Neuronal stem cell (in vitro differentiated cells): Measurements from ENCODE around the gene LUZP1.

Experiments used
- DNase-seq: peaks from one replicate; pipeline ENCODE4 v3.0.0-alpha.2; 2013; ENCODE audit warnings: low spot score
- H2AFZ ChIP-seq: one replicate; pipeline ENCODE4 v1.6.1; 2013; ENCODE audit warnings: mild to moderate bottlenecking, low read length, inconsistent platforms
- H2AK5ac ChIP-seq: 2 replicates; pipeline ENCODE4 v1.6.1; 2013; ENCODE audit warnings: low read depth, mild to moderate bottlenecking, inconsistent platforms, low read length, moderate library complexity, mixed read lengths
- H2BK120ac ChIP-seq: 2 replicates; pipeline ENCODE4 v1.6.1; 2013; ENCODE audit warnings: low read depth, mild to moderate bottlenecking, inconsistent platforms, low read length, moderate library complexity, mixed read lengths
- H2BK12ac ChIP-seq: one replicate; pipeline ENCODE4 v1.6.1; 2013; ENCODE audit warnings: low read length, inconsistent platforms
- H2BK15ac ChIP-seq: 2 replicates; pipeline ENCODE4 v1.6.1; 2013; ENCODE audit warnings: mild to moderate bottlenecking, low read length, inconsistent platforms, mixed read lengths
- H2BK5ac ChIP-seq: one replicate; pipeline ENCODE4 v1.6.1; 2013; ENCODE audit warnings: inconsistent platforms, mild to moderate bottlenecking, low read length, moderate library complexity
- H3K14ac ChIP-seq: one replicate; pipeline ENCODE4 v1.6.1; 2013; ENCODE audit warnings: low read length, inconsistent platforms
- H3K18ac ChIP-seq: 2 replicates; pipeline ENCODE4 v1.6.1; 2013; ENCODE audit warnings: low read length, inconsistent platforms
- H3K23ac ChIP-seq: 2 replicates; pipeline ENCODE4 v1.6.1; 2013; ENCODE audit warnings: low read depth, mild to moderate bottlenecking, mixed read lengths, low read length, inconsistent platforms; ENCODE audit not compliant: poor library complexity
- H3K27ac ChIP-seq: replicated peaks from 3 replicates; pipeline ENCODE4 v1.5.1; 2013; ENCODE audit warnings: low read length, inconsistent platforms
- H3K27me3 ChIP-seq, 3 experiments: 2 replicates each; pipeline ENCODE4 v1.6.1; 2013; ENCODE audit warnings: low read length in 3 of 3, mild to moderate bottlenecking in 2 of 3, inconsistent platforms in 1 of 3, low read depth in 1 of 3, mixed read lengths in 1 of 3, moderate library complexity in 1 of 3; ENCODE audit not compliant: control insufficient read depth in 3 of 3, insufficient read depth in 3 of 3
- H3K36me3 ChIP-seq, 2 donors: replicated peaks in 1 of 2; 2 replicates each; pipeline ENCODE4 v1.6.1; 2013; ENCODE audit warnings: low read length in 2 of 2; ENCODE audit not compliant: control insufficient read depth in 2 of 2, insufficient read depth in 2 of 2
- H3K4ac ChIP-seq: 2 replicates; pipeline ENCODE4 v1.6.1; 2013; ENCODE audit warnings: inconsistent platforms, mild to moderate bottlenecking, low read length, moderate library complexity
- H3K4me1 ChIP-seq, 2 donors: 1 replicate in 1 of 2; 2 replicates in 1 of 2; pipeline ENCODE4 v1.6.1; 2013; ENCODE audit warnings: low read length in 2 of 2, low read depth in 1 of 2; ENCODE audit not compliant: control insufficient read depth in 2 of 2, insufficient read depth in 1 of 2
- H3K4me2 ChIP-seq: one replicate; pipeline ENCODE4 v1.6.1; 2013; ENCODE audit warnings: mild to moderate bottlenecking, low read length, inconsistent platforms; ENCODE audit not compliant: insufficient read depth, poor library complexity, severe bottlenecking
- H3K4me3 ChIP-seq, 2 donors: 2 replicates each; pipeline ENCODE4 v1.5.1; 2013; ENCODE audit warnings: low read length in 2 of 2, mild to moderate bottlenecking in 2 of 2, inconsistent platforms in 1 of 2, moderate library complexity in 1 of 2
- H3K79me1 ChIP-seq: one replicate; pipeline ENCODE4 v1.6.1; 2013; ENCODE audit warnings: low read depth, mild to moderate bottlenecking, inconsistent platforms, low read length, moderate library complexity
- H3K9ac ChIP-seq: one replicate; pipeline ENCODE4 v1.6.1; 2013; ENCODE audit warnings: mild to moderate bottlenecking, low read depth, low read length, inconsistent platforms; ENCODE audit not compliant: poor library complexity
- H3K9me3 ChIP-seq, 2 donors: replicated peaks in 1 of 2; 2 replicates each; pipeline versions ENCODE3 to v1.6.1; 2013; ENCODE audit warnings: low read length in 2 of 2, mild to moderate bottlenecking in 2 of 2, inconsistent platforms in 1 of 2, low read depth in 1 of 2, mixed read lengths in 1 of 2, moderate library complexity in 1 of 2; ENCODE audit not compliant: control insufficient read depth in 2 of 2, insufficient read depth in 1 of 2
- H4K8ac ChIP-seq: one replicate; pipeline ENCODE4 v1.6.1; 2013; ENCODE audit warnings: low read depth, mild to moderate bottlenecking, inconsistent platforms, low read length, moderate library complexity
- H4K91ac ChIP-seq: one replicate; pipeline ENCODE4 v1.6.1; 2013; ENCODE audit warnings: low read length, low read depth, mild to moderate bottlenecking, inconsistent platforms; ENCODE audit not compliant: poor library complexity
- WGBS, 2 donors: extraction: QIAGEN DNeasy Blood & Tissue Kit; methylation state at CpG; one replicate each; pipeline ENCODE4 v1.1.7; 2013; ENCODE audit warnings: missing lambda C conversion rate in 2 of 2, mixed read lengths in 1 of 2; ENCODE audit not compliant: insufficient read length in 2 of 2, insufficient replicate concordance in 1 of 2; ENCODE audit errors: extremely low coverage in 2 of 2; 5-methylcytosine and 5-hydroxymethylcytosine counted together

Gene LUZP1

DNA sequence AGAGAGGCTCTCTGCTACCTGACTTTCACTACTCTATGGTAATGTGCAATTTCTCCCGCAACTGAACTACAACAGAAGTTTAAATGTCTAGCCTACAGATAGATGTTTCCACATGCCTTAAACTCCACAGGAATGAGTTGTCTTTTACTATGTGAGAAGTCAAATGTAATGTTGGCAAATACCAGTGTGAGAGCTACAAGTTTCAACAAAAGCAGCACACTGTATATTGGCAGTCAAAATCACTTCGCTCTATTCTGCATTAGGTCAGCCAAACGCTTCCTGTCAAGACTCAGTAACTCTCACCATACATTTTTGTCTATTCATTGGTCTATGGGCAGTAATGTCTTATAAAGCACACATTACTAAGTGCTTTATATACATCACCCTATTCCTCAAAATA is 41.9 kb downstream of the LUZP1 start:
- H4K8ac ChIP-seq = no peak overlapping the region
- DNase-seq = no peak
- H3K9me3 ChIP-seq = no peaks in the 10 kb centered on the region
- peaks cover 3 to 4% of the 10 kb centered on the region in 2 donors for H3K4me1 ChIP-seq
- no peak overlapping the region for H2BK5ac ChIP-seq
- H2AFZ ChIP-seq = no peak overlapping the region
- no peak overlapping the region for H3K4me3 ChIP-seq
- no peak overlapping the region for H3K4me2 ChIP-seq
- H2AK5ac ChIP-seq = no peak overlapping the region
- no peak overlapping the region for H2BK12ac ChIP-seq
- no CpG with 5 or more reads among the region's 3 CpGs for WGBS, 2 donors
- H3K23ac ChIP-seq = no peak overlapping the region
- no peaks in the 10 kb centered on the region for H3K36me3 ChIP-seq
- H3K27me3 ChIP-seq = no peaks in the 10 kb centered on the region
- H4K91ac ChIP-seq = no peak overlapping the region
- no peak overlapping the region for H3K14ac ChIP-seq
- H3K4ac ChIP-seq = no peak overlapping the region
- H3K79me1 ChIP-seq = no peaks in the 10 kb centered on the region
- H2BK120ac ChIP-seq = no peak overlapping the region
- H3K27ac ChIP-seq = no peak overlapping the region
- H3K18ac ChIP-seq = no peak overlapping the region
- H2BK15ac ChIP-seq = no peak overlapping the region
- no peak overlapping the region for H3K9ac ChIP-seq

DNA sequence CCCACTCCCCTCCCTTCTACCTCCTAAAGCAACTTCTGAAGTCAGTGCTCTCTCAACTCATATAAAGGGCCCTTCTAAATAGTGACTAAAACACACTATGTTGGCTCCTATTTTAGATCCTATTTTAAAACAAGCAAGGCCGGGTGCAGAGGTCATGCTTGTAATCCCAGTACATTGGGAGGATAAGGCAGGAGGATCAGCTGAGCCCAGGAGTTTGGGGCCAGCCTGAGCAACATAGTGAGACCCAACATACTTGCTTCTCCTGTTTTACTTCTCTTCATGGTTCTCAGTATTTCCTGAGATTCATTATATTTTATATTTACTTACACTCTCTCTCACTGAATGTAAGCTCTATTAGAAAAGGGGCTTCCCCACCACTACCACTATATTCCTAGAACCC is 42.5 kb downstream of the LUZP1 start:
- Histone ChIP-seq H3K18ac (no peak overlapping the region), H3K4ac (no peak overlapping the region), H4K8ac (no peak overlapping the region), H3K4me3 (no peak overlapping the region), H2BK5ac (no peak overlapping the region), H3K4me2 (no peak overlapping the region), H3K36me3 (no peaks in the 10 kb centered on the region), H2BK12ac (no peak overlapping the region), H2BK120ac (no peak overlapping the region), H2AK5ac (no peak overlapping the region), H3K9me3 (no peaks in the 10 kb centered on the region), H3K4me1 (peaks cover 3 to 4% of the 10 kb centered on the region in 2 donors), H3K23ac (no peak overlapping the region), H3K14ac (no peak overlapping the region), H2AFZ (no peak overlapping the region), H3K9ac (no peak overlapping the region), H3K27me3 (no peaks in the 10 kb centered on the region), H3K79me1 (no peaks in the 10 kb centered on the region), H3K27ac (no peak overlapping the region), H2BK15ac (no peak overlapping the region), H4K91ac (no peak overlapping the region)
- DNase-seq = no peak
- no CpG with 5 or more reads among the region's 1 CpG for WGBS, 2 donors

DNA sequence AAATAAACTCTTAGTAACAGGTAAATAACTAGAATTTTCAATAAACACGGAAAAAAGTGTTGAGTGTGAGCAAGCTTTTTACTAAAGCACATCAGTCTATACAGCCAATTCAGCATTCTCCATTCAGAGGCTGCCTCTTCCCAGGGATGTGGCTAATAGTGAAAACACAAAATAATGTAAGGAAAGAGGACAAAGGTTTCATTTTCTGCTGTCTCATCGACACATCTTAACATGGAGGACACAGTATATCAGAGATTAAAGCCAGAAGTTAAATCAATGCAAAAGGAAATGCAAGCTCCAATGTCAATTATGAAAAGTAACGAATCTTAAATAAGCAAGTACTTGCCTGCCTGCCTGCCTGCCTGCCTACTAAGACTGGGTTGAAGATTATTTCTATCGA is 43.2 kb downstream of the LUZP1 start:
- H3K36me3 ChIP-seq = no peaks in the 10 kb centered on the region
- no peak overlapping the region for H2BK12ac ChIP-seq
- no peak overlapping the region for H4K91ac ChIP-seq
- no peak overlapping the region for H3K27ac ChIP-seq
- no peak overlapping the region for H2AFZ ChIP-seq
- no peak overlapping the region for H3K23ac ChIP-seq
- H3K4me2 ChIP-seq = no peak overlapping the region
- H3K4ac ChIP-seq = no peak overlapping the region
- H3K4me3 ChIP-seq = no peak overlapping the region
- H2BK15ac ChIP-seq = no peak overlapping the region
- H3K9ac ChIP-seq = no peak overlapping the region
- no peak overlapping the region for H2BK5ac ChIP-seq
- no peak overlapping the region for H2AK5ac ChIP-seq
- no peaks in the 10 kb centered on the region for H3K27me3 ChIP-seq
- WGBS, 2 donors = no CpG with 5 or more reads among the region's 4 CpGs
- H3K9me3 ChIP-seq = no peaks in the 10 kb centered on the region
- H2BK120ac ChIP-seq = no peak overlapping the region
- H4K8ac ChIP-seq = no peak overlapping the region
- H3K4me1 ChIP-seq = peaks cover 3 to 4% of the 10 kb centered on the region in 2 donors
- H3K18ac ChIP-seq = no peak overlapping the region
- no peak for DNase-seq
- no peak overlapping the region for H3K14ac ChIP-seq
- H3K79me1 ChIP-seq = no peaks in the 10 kb centered on the region

DNA sequence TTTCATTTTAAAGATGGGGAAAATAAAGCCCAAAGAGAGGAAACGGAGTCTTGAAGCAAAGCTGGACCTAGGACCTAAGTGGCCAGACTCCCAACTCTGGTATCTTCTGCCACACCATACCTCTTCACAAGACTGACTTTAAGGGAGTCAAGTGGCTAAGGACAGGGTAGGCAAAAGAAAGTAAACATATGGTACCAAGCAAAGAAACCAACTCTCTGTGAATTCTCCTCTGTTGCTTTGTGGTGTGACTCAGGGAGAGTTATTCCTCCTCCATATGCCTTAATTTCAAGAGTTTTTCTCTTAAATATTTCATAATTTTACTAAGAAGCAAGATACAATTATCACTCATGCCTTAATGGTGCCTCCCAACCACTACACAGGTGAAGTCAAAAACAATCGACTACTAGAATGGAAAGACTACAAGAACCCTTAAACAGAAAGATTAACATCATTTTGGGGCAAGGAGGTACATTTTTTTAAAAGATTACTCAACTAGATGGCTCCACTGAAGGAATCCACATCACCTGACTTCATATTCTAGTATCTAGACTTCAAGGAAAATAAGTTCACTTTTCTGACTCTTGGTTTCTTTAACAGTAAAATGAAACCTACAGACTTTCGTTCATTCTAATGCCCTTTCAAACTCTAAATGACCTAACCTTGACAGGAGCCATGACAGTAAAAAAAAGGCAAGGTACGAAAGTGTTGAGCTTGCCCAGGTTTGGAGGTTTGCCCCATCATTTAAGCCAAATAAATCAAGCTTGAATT is 44.2 kb downstream of the LUZP1 start:
- Histone ChIP-seq H3K18ac (no peak overlapping the region), H2BK120ac (no peak overlapping the region), H3K4ac (no peak overlapping the region), H2AFZ (no peak overlapping the region), H2BK12ac (no peak overlapping the region), H3K9ac (no peak overlapping the region), H3K36me3 (no peaks in the 10 kb centered on the region), H2BK5ac (no peak overlapping the region), H3K14ac (no peak overlapping the region), H4K8ac (no peak overlapping the region), H3K27me3 (no peaks in the 10 kb centered on the region), H3K4me2 (no peak overlapping the region), H3K9me3 (no peaks in the 10 kb centered on the region), H2AK5ac (no peak overlapping the region), H2BK15ac (no peak overlapping the region), H4K91ac (no peak overlapping the region), H3K27ac (no peak overlapping the region), H3K4me3 (no peak overlapping the region), H3K23ac (no peak overlapping the region), H3K4me1 (peaks cover 3 to 4% of the 10 kb centered on the region in 2 donors), H3K79me1 (no peaks in the 10 kb centered on the region)
- no CpG with 5 or more reads among the region's 4 CpGs for WGBS, 2 donors
- no peak for DNase-seq
